Kidney (tissue), 14 donors: ENCODE measurements around the gene TMEM200C. TPM values are rescaled to one million over a fixed set of nuclear protein-coding genes. Genes with fewer than 3 reads are reported as not detected.
A peak's percentile ranks its signal among the peaks of the same experiment; 100 is the strongest.
"Not testable (repeated sequence)": the region's sequence is repeated elsewhere in the genome, so short reads cannot be mapped to it uniquely, and the experiment has no call there.

ENCODE experiments used
- DNase-seq, 5 donors: peaks; one replicate each; pipeline ENCODE4 v3.0.0-alpha.2; 2013 to 2020
- FAIRE-seq: peaks from 2 replicates; lab custom pipeline; 2012; peaks lifted over from hg19 to GRCh38; lab: Jason Lieb, UNC
- H3K27ac ChIP-seq, 2 donors: one replicate each; pipeline ENCODE4 v1.7.0; 2013; ENCODE audit warnings: low read depth in 2 of 2, low read length in 2 of 2, inconsistent platforms in 1 of 2
- H3K27me3 ChIP-seq: one replicate; pipeline ENCODE4 v1.7.1; 2013; ENCODE audit warnings: low read length, inconsistent platforms; ENCODE audit not compliant: control insufficient read depth, insufficient read depth
- H3K36me3 ChIP-seq, 3 donors: one replicate each; pipeline versions ENCODE4 v1.7.0 to v1.7.1; 2013; ENCODE audit warnings: low read length in 3 of 3, control low read depth in 1 of 3, inconsistent platforms in 1 of 3; ENCODE audit not compliant: insufficient read depth in 3 of 3, control insufficient read depth in 2 of 3
- H3K4me1 ChIP-seq, 3 donors: one replicate each; pipeline versions ENCODE4 v1.7.0 to v1.7.1; 2013; ENCODE audit warnings: low read length in 3 of 3, inconsistent platforms in 1 of 3, low read depth in 1 of 3; ENCODE audit not compliant: control insufficient read depth in 2 of 3, insufficient read depth in 2 of 3
- H3K4me3 ChIP-seq, 3 donors: one replicate each; pipeline versions ENCODE4 v1.7.0 to v1.8.1; 2013; ENCODE audit warnings: low read length in 3 of 3, control low read depth in 1 of 3, inconsistent platforms in 1 of 3
- H3K9ac ChIP-seq, 3 donors: one replicate each; pipeline versions ENCODE4 v1.7.0 to v1.7.1; 2013; ENCODE audit warnings: low read length in 3 of 3, control low read depth in 1 of 3, inconsistent platforms in 1 of 3
- H3K9me3 ChIP-seq, 3 donors: one replicate each; pipeline versions ENCODE4 v1.7.0 to v1.7.1; 2013; ENCODE audit warnings: low read length in 3 of 3, control low read depth in 1 of 3, inconsistent platforms in 1 of 3; ENCODE audit not compliant: control insufficient read depth in 2 of 3, insufficient read depth in 1 of 3
- CTCF ChIP-seq: IDR thresholded peaks from 3 replicates; pipeline ENCODE4 v1.5.1; 2012; ENCODE audit warnings: mild to moderate bottlenecking, moderate library complexity, borderline replicate concordance; ENCODE audit not compliant: insufficient read depth; ENCODE audit errors: extremely low read depth
- intact Hi-C: fragments of 100-400 bp; cut with DNase I; formaldehyde crosslinking; loops from one replicate; pipeline ENCODE4 v1.11.1; 2022
- polyA plus RNA-seq: library from polyadenylated mRNA; stranded (reverse); fragments of 350-450 nt; fragmentation: Illumina TruSeq; extraction: RNeasy Lipid Tissue Mini Kit (QIAGEN cat#74804); gene quantifications from one replicate; pipeline ENCODE4 v1.2.3, GENCODE V29; 2014; ENCODE audit warnings: low read depth, low replicate concordance; ENCODE audit not compliant: insufficient read depth
- total RNA-seq: library from RNA; stranded (reverse); fragmentation: NEBNext Ultra II Directional; extraction: Animal tissue kit (Norgen Biotek cat#: 25700); gene quantifications from one replicate; pipeline ENCODE4 v1.2.1, GENCODE V29; 2021
- donor health status: control.
- donor health status: control.
- donor health status: control.
- donor health status: control.
- donor health status: control.
- donor health status: DM: yes; HTN: yes; CAD: no.
- donor health status: Normal renal cell carcinoma (clear cell type).

TMEM200C gene
- total and polyA plus RNA-seq, 2 donors from 2014 or later, result 0.31 to 2.1 TPM

GRCh38 chr18:5871426-5871825 is 23.9 kb downstream of the TMEM200C start:
- FAIRE-seq, result no peak
- Histone ChIP-seq H3K36me3 (no peaks in the 10 kb centered on the region), H3K9ac (no peak overlapping the region), H3K4me1 (no peaks in the 10 kb centered on the region), H3K4me3 (no peak overlapping the region), H3K9me3 (no peaks in the 10 kb centered on the region), H3K27ac (no peak overlapping the region), H3K27me3 (no peaks in the 10 kb centered on the region)
- intact Hi-C loops, result no loop called here
- no peak for TF ChIP-seq CTCF
- DNase-seq, result no peak

- Histone ChIP-seq H3K27ac (no peak overlapping the region), H3K9ac (no peak overlapping the region), H3K4me1 (no peaks in the 10 kb centered on the region), H3K4me3 (no peak overlapping the region), H3K36me3 (no peaks in the 10 kb centered on the region), H3K9me3 (no peaks in the 10 kb centered on the region), H3K27me3 (no peaks in the 10 kb centered on the region)
- peak; percentile 77 for TF ChIP-seq CTCF
- intact Hi-C loops, result no loop called here
- peak in 4 of 5 donors; percentile 81 to 96 (median 90) for DNase-seq
- peak; percentile 97 for FAIRE-seq
Observed at GRCh38 chr18:5868218-5868854, 27.0 kb downstream of the TMEM200C start.

DNA sequence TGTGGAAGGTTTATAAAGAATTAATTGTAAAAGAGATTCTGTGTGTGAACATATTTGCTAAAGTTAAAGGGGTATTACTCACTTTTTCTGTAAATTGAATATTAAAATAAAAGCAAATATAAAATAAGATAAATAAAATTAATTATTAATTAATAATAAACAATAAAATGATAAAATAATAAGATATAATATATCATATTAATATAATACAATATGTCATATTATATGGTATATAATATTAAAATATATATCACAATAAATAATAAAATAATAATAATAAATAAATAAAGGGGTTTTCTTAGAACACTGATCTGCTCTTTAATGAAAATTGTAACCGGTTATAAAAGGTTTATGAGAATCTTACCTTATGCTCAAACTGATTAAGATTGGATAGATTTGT is 29.8 kb downstream of the TMEM200C start:
- FAIRE-seq, result peak; percentile 98
- Histone ChIP-seq H3K9ac (no peak overlapping the region), H3K9me3 (peaks cover 0 to 4% (median 0%) of the 10 kb centered on the region in 3 donors), H3K27me3 (no peaks in the 10 kb centered on the region), H3K4me3 (no peak overlapping the region), H3K36me3 (no peaks in the 10 kb centered on the region), H3K27ac (no peak overlapping the region), H3K4me1 (no peaks in the 10 kb centered on the region)
- DNase-seq, result no peak
- no peak for TF ChIP-seq CTCF
- intact Hi-C loops, result no loop called here

- FAIRE-seq, H3K9me3 ChIP-seq, H3K27me3 ChIP-seq, H3K9ac ChIP-seq, DNase-seq, H3K4me3 ChIP-seq, intact Hi-C loops, H3K4me1 ChIP-seq, H3K27ac ChIP-seq, H3K36me3 ChIP-seq: not testable (repeated sequence)
Observed at GRCh38 chr18:5862127-5862526, 33.2 kb downstream of the TMEM200C start.
